IPS DF 19.7 (cell line): ENCODE results near the gene BMAL1.
"Not testable (repeated sequence)": the region's sequence is repeated elsewhere in the genome, so short reads cannot be mapped to it uniquely, and the experiment has no call there.

Experiments used
- DNase-seq: peaks from one replicate; pipeline ENCODE4 v3.0.0-alpha.2; 2013; ENCODE audit warnings: low read depth, low spot score

BMAL1 gene

DNA sequence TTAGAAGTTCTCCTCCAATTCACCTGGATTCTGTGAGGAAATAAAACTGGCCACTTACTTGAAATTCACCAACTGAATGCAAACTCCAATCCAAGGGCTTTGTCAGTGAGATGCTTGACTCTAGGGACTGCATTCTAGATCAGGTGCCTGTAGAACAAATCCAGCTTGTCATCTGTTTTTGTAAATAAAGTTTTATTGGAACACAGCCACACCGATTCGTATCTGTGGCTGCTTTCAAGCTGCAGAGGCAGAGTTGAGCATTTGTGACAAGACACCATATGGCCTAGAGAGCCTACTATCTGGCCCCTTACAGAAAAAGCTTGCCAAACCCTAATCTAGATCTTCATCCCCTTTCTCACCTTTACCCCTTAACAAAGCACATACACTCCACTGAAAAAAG, 103.1 kb downstream of the BMAL1 start:
- DNase-seq = no peak

GRCh38 chr11:13382751-13383150, 105.2 kb downstream of the BMAL1 start:
- no peak for DNase-seq

- no peak for DNase-seq
Measured at GRCh38 chr11:13384908-13385640, 107.5 kb downstream of the BMAL1 start.

DNA sequence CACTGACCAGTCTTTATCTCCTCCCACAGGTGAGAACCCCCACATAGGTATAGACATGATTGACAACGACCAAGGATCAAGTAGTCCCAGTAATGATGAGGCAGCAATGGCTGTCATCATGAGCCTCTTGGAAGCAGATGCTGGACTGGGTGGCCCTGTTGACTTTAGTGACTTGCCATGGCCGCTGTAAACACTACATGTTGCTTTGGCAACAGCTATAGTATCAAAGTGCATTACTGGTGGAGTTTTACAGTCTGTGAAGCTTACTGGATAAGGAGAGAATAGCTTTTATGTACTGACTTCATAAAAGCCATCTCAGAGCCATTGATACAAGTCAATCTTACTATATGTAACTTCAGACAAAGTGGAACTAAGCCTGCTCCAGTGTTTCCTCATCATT, 109.0 kb downstream of the BMAL1 start:
- no peak for DNase-seq

GRCh38 chr11:13388741-13389140, 111.2 kb downstream of the BMAL1 start:
- DNase-seq = no peak

GRCh38 chr11:13391217-13391616, 113.6 kb downstream of the BMAL1 start:
- no peak for DNase-seq

GRCh38 chr11:13398335-13398734, 120.7 kb downstream of the BMAL1 start:
- not testable (repeated sequence) for DNase-seq

DNA sequence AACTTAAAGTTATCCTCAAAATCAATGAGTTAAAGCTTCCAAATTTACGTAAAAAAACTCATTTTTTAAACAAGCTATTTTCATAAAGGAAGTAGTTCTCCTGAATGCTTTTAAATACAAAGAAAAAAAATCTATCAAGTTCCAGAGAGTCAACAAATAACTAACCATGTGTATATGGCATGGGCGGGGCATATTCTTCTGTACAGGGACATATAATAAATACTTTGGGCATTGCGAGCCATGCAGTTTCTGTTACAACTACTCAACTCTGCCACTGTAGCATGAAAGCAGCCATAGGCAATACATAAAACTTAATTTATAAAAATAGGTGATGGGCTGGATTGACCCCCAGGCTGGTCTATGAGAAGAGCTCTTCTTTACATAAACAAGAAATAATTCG, 127.6 kb downstream of the BMAL1 start:
- DNase-seq = no peak

DNA sequence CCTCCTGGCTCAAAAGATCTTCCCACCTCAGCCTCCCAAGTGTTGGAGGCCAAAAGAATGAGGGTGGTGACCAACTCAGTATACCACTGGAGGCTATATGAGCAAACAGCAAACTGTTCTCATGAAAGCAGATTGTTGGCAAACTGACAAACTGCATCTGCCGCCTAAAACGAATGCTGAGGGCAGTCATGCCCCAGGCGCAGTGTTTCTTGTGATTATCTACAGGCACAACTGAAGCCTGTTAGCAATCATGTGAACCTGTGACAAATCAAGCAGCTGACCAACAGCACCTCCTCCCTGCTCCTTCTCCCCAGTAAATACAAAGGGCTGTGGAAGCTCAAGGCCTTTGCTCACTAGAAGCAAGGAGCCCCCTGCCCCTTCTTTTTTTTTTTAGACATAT, 137.6 kb downstream of the BMAL1 start:
- no peak for DNase-seq

GRCh38 chr11:13421561-13421960, 144.0 kb downstream of the BMAL1 start:
- no peak for DNase-seq

- no peak for DNase-seq
Measured at GRCh38 chr11:13423372-13423771, 145.8 kb downstream of the BMAL1 start.

DNA sequence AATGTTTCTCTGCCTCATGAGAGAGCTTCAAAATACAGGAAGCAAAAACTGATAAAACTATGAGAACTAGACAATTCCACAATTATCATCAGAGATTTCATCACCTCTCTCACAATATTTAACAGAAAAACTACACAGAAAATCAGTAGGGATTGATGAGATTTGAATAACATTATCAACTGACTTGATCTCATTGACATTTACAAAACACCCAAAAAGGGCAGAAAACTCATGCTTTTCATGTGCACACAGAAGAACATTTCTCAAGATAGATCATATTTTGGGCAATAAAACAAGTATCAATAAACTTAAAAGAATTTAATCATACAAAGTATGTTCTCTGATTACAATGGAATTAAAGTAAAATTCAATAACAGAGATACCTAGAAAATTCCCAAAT, 149.8 kb downstream of the BMAL1 start:
- no peak for DNase-seq

DNA sequence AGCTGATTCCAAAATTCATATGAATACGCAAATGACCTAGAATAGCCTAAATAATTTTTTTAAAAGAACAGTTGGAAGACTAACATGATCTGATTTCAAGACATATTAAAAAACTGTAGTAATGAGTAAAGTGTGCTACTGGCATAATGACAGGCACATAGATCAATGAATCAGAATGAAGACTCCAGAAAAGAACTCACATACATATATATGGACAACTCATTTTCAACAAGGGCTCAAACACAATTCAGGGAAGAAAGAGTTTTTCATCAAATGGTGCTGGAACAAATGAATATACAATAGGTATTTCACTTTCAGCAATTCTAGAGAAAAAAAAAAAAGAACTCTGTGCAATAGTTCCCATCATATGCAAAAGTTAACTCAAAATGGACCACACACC, 151.7 kb downstream of the BMAL1 start:
- DNase-seq = no peak

DNA sequence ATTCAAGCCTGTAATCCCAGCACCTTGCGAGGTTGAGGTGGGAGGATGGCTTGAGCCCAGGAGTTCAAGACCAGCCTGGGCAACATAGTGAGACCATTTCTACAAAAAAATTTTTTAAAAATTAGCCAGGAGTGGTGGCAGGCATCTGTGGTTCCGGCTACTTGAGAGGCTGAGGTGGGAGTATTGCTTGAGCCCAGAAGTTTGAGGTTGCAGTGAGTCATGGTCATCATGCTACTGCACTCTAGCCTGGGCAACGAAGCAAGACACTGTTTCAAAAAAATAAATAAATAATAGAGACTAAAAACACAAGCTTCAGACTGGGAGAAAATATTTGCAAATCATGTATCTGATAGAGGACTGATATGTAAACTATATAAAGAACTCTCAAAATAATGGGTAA, 152.2 kb downstream of the BMAL1 start:
- no peak for DNase-seq

- no peak for DNase-seq
Measured at GRCh38 chr11:13433437-13433836, 155.8 kb downstream of the BMAL1 start.

- DNase-seq = no peak
Measured at GRCh38 chr11:13434247-13435205, 156.9 kb downstream of the BMAL1 start.

- DNase-seq = not testable (repeated sequence)
Measured at GRCh38 chr11:13436836-13437235, 159.2 kb downstream of the BMAL1 start.
